Testis (tissue), 2 donors: Measurements from ENCODE around the gene GOLT1B.

Experiments used
- POLR2A ChIP-seq: fragments of 450-650 bp; IDR thresholded peaks from one replicate; pipeline ENCODE4 v1.6.1; 2017; ENCODE audit warnings: antibody characterized with exemption, mild to moderate bottlenecking, moderate library complexity
- TF ChIP-seq, protein P1 (sequence below), 3 experiments: fragments of 450-650 bp in 2 of 3; fragments of 200-600 bp in 1 of 3; sonication (generic) in 1 of 3; IDR thresholded peaks; one replicate each; pipeline ENCODE4 v1.5.1; 2016 to 2019; ENCODE audit warnings: antibody characterized with exemption in 3 of 3, mild to moderate bottlenecking in 2 of 3, moderate library complexity in 1 of 3

GRCh38 chr12:21475552-21475951 lies 26.0 kb upstream of the GOLT1B start:
- TF ChIP-seq, protein P1, sequence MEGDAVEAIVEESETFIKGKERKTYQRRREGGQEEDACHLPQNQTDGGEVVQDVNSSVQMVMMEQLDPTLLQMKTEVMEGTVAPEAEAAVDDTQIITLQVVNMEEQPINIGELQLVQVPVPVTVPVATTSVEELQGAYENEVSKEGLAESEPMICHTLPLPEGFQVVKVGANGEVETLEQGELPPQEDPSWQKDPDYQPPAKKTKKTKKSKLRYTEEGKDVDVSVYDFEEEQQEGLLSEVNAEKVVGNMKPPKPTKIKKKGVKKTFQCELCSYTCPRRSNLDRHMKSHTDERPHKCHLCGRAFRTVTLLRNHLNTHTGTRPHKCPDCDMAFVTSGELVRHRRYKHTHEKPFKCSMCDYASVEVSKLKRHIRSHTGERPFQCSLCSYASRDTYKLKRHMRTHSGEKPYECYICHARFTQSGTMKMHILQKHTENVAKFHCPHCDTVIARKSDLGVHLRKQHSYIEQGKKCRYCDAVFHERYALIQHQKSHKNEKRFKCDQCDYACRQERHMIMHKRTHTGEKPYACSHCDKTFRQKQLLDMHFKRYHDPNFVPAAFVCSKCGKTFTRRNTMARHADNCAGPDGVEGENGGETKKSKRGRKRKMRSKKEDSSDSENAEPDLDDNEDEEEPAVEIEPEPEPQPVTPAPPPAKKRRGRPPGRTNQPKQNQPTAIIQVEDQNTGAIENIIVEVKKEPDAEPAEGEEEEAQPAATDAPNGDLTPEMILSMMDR (IDR thresholded peaks at IDR 0.05), result no peak
- no peak for TF ChIP-seq POLR2A
